COLO829 (cell line): ENCODE measurements around the gene PWWP2A.
"Not testable (repeated sequence)": the region's sequence is repeated elsewhere in the genome, so short reads cannot be mapped to it uniquely, and the experiment has no call there.

ENCODE experiments used
- DNase-seq: peaks from one replicate; pipeline ENCODE4 v3.0.0; 2012; ENCODE audit warnings: low spot score

The PWWP2A gene

GRCh38 chr5:160119142-160119904 is at the start of gene PWWP2A:
PWWP2A (minus strand) TSS chr5:160119450; CDS start chr5:160119388, 62 bp downstream.
- DNase-seq: peak; percentile 96

DNA sequence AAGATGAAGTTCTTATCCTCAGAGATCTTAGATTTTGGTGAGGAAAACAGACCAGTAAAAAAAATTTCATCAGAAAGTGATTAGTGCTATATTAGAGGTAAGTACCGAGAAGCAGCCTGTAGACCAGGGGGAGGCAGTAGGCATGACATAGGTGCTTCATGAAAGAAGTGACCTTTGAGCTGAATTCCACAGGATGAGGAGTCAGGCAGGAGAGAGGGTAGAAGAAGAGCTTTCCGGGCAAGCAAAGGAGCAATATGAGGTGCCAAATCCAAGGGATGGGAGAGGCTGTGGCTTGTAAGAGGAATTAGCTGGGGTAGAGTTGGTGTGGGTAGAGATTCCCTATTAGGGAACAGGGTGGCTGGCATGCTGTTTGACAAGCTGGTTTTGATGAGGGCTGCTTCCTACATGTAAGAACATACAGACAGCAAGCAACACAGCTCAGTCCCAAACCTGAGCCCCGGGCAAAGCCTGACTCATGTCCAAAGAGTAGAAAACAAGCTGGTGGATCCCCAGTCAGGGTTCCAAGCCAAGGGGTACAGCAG is 48.4 kb upstream of the PWWP2A start:
- no peak for DNase-seq

DNA sequence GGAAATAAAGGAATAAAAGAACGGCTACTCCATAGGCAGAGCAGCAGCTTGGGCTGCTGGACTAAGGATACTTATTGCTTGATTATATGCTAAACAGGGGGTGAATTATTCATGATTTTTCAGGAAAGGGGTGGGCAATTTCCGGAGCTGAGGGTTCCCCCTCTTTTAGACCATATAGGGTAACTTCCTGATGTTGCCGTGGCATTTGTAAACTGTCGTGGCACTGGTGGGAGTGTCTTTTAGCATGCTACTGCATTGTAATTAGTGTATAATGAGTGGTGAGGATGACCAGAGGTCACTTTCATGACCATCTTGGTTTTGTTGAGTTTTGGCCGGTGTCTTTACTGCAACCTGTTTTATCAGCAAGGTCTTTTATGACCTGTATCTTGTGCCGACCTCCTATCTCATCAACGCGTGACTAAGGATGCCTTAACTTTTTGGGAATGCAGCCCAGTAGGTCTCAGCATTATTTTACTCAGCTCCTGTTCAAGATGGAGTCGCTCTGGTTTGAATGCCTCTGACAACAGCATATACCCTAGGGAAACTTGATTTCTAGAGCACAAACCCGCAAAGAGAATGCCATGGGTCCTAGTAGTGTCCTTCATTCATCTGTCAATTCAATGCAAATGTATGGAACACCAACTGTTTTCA is 47.8 kb upstream of the PWWP2A start:
- DNase-seq: no peak

- no peak for DNase-seq
These were observed 47.1 kb upstream of the PWWP2A start for GRCh38 chr5:160166069-160166972.

- peak; percentile 91 for DNase-seq
These were observed 46.2 kb upstream of the PWWP2A start for GRCh38 chr5:160165137-160166068.

- DNase-seq: no peak
These were observed 43.7 kb upstream of the PWWP2A start for GRCh38 chr5:160162910-160163309.

GRCh38 chr5:160161626-160162025 is 42.4 kb upstream of the PWWP2A start:
- no peak for DNase-seq

GRCh38 chr5:160160875-160161274 is 41.6 kb upstream of the PWWP2A start:
- DNase-seq: not testable (repeated sequence)

- no peak for DNase-seq
These were observed 40.9 kb upstream of the PWWP2A start for GRCh38 chr5:160159991-160160792.

DNA sequence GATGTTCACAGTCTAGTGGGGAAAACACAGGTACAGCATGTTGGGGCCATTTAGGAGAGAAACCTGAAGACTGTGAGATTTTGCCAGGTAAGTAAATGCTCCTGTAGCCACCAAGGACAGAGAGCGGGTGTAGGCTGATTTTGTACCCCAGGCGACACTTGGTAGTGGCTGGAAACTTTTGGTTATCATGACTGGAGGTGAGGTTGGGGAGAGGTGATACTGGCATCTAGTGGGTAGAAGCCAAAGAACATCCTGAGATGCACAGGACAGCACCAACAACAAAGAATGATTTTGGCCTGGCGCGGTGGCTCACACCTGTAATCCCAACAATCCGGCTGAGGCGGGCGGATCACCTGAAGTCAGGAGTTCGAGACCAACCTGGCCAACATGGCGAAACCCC is 38.8 kb upstream of the PWWP2A start:
- DNase-seq: no peak

- no peak for DNase-seq
These were observed 35.9 kb upstream of the PWWP2A start for GRCh38 chr5:160155017-160155750.

- no peak for DNase-seq
These were observed 33.7 kb upstream of the PWWP2A start for GRCh38 chr5:160152901-160153300.

- DNase-seq: no peak
These were observed 33.0 kb upstream of the PWWP2A start for GRCh38 chr5:160152287-160152686.

GRCh38 chr5:160151017-160151416 is 31.8 kb upstream of the PWWP2A start:
- no peak for DNase-seq

GRCh38 chr5:160150381-160150780 is 31.1 kb upstream of the PWWP2A start:
- no peak for DNase-seq

DNA sequence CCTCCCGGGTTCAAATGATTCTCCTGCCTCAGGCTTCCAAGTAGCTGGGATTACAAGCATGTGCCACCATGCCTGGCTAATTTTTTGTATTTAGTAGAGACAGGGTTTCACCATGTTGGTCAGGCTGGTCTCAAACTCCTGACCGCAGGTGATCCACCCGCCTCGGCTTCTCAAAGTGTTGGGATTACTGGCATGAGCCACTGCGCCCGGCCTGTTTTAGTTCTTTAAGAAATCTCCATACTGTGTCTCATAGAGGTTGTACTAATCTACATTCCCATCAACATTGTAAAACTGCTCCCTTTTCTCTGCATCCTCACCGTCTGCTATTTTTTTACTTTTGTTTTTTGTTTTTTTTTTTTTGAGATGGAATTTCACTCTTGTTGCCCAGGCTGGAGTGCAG is 25.2 kb upstream of the PWWP2A start:
- not testable (repeated sequence) for DNase-seq

DNA sequence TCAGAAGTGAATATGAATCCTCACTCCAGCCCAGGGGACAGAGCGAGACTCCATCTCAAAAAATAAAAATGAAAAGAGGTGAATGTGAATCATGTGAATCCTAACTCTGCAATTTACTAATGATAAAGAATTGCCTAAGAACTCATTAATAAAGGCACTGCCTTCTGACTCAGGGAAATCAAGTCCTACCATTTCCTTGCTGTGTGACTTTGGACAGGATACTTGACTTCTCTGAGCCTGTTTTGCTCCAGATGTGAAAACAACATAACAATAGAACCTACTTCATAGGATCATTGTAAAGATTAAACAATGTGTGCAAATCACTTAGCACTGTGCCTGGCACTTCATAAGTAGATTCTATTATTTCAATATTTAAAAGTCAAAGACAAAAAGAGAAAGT is 15.1 kb upstream of the PWWP2A start:
- DNase-seq: no peak

- no peak for DNase-seq
These were observed 14.7 kb upstream of the PWWP2A start for GRCh38 chr5:160133918-160134304.

DNA sequence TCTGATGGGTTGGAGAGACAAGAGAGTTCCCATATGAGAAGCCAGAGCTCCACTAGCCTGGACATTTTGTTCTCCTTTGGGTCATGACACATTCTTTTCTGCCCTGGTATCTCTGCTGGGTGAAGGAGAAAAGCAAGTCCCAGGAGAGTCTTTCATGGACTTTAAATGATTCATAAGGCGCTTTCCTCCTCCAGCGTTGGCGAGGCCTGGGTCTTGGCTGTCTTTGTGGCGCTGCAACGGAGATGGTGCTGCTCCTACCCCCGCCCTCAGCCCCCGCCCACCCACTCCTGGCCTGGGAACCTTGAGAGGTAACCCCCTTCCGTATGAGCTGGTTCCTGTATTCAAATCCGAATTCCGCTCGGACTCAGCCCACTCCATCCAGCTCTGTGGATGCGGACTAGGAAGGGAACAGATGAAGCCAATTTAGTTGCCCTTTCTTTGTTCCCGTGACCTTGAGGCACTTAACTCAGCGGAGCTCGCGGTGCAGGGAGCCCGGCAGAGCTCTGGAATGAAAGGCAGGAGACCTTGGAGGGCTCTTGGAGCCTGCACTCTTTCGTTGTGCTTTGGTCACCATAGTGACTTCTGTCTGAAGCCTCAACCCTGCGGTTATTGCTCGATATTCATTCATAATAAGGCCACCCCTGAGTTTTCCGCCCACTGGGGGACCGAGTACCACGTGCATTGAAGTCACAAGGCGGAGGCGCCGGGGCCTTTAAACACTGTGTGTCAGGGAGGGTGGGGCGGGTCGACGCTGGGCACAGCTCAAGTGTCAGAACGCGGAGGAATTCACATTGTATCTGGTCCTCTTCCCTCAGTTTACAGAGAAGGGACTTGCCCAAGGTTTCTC is 14.0 kb upstream of the PWWP2A start:
- no peak for DNase-seq
